H9 (cell line): ENCODE data around the gene RPS26. TPM values are rescaled to one million over a fixed set of nuclear protein-coding genes. Genes with fewer than 3 reads are reported as not detected.
"Not testable (repeated sequence)": the region's sequence is repeated elsewhere in the genome, so short reads cannot be mapped to it uniquely, and the experiment has no call there.

Source experiments
- DNase-seq: peaks from one replicate; pipeline ENCODE4 v3.0.0-alpha.2; 2017
- H2AFZ ChIP-seq: one replicate; pipeline ENCODE4 v1.6.1; 2013; ENCODE audit warnings: mild to moderate bottlenecking, low read length, control low read depth, moderate library complexity
- H2AK5ac ChIP-seq: 2 replicates; pipeline ENCODE4 v1.6.1; 2013; ENCODE audit warnings: low read length, control low read depth, mixed read lengths; ENCODE audit not compliant: insufficient read length
- H2BK120ac ChIP-seq: one replicate; pipeline ENCODE4 v1.6.1; 2013; ENCODE audit warnings: low read depth, mild to moderate bottlenecking, low read length, control low read depth, inconsistent platforms; ENCODE audit not compliant: poor library complexity, severe bottlenecking
- H2BK12ac ChIP-seq: 2 replicates; pipeline ENCODE4 v1.6.1; 2013; ENCODE audit warnings: low read length, control low read depth, mixed read lengths, low read depth; ENCODE audit not compliant: insufficient read length
- H2BK15ac ChIP-seq: 2 replicates; pipeline ENCODE4 v1.6.1; 2013; ENCODE audit warnings: low read depth, low read length, control low read depth
- H2BK20ac ChIP-seq: one replicate; pipeline ENCODE4 v1.6.1; 2013; ENCODE audit warnings: low read depth, mild to moderate bottlenecking, low read length, control low read depth, inconsistent platforms; ENCODE audit not compliant: poor library complexity, severe bottlenecking
- H2BK5ac ChIP-seq: 2 replicates; pipeline ENCODE4 v1.6.1; 2013; ENCODE audit warnings: low read length, control low read depth, mixed read lengths; ENCODE audit not compliant: insufficient read length
- H3K14ac ChIP-seq: 2 replicates; pipeline ENCODE4 v1.6.1; 2013; ENCODE audit warnings: low read length, control low read depth; ENCODE audit not compliant: insufficient read depth
- H3K18ac ChIP-seq: 2 replicates; pipeline ENCODE4 v1.6.1; 2013; ENCODE audit warnings: low read depth, mild to moderate bottlenecking, mixed read lengths, low read length, control low read depth; ENCODE audit not compliant: insufficient read length
- H3K23ac ChIP-seq: 2 replicates; pipeline ENCODE4 v1.6.1; 2013; ENCODE audit warnings: low read length, control low read depth, mixed read lengths, low read depth; ENCODE audit not compliant: insufficient read length
- H3K23me2 ChIP-seq: 2 replicates; pipeline ENCODE4 v1.6.1; 2013; ENCODE audit warnings: low read depth, mild to moderate bottlenecking, mixed read lengths, low read length, control low read depth; ENCODE audit not compliant: insufficient read length, poor library complexity, severe bottlenecking
- H3K27ac ChIP-seq: 2 replicates; pipeline ENCODE4 v1.5.1; 2013; ENCODE audit warnings: low read length, control low read depth, mixed read lengths, low read depth; ENCODE audit not compliant: insufficient read length
- H3K27me3 ChIP-seq: 2 replicates; pipeline ENCODE4 v1.6.1; 2013; ENCODE audit warnings: low read length, control low read depth, inconsistent platforms; ENCODE audit not compliant: insufficient read depth
- H3K4ac ChIP-seq: 2 replicates; pipeline ENCODE4 v1.6.1; 2013; ENCODE audit warnings: low read depth, mild to moderate bottlenecking, control low read depth, inconsistent platforms, low read length, moderate library complexity
- H3K4me1 ChIP-seq: 2 replicates; pipeline ENCODE4 v1.6.1; 2013; ENCODE audit warnings: low read length, control low read depth, inconsistent platforms; ENCODE audit not compliant: insufficient read depth
- H3K4me2 ChIP-seq: 2 replicates; pipeline ENCODE4 v1.6.1; 2013; ENCODE audit warnings: low read length, control low read depth, mixed read lengths; ENCODE audit not compliant: insufficient read length, insufficient read depth
- H3K56ac ChIP-seq: 2 replicates; pipeline ENCODE4 v1.6.1; 2013; ENCODE audit warnings: low read depth, mild to moderate bottlenecking, mixed read lengths, low read length, control low read depth; ENCODE audit not compliant: insufficient read length
- H3K79me1 ChIP-seq: 2 replicates; pipeline ENCODE4 v1.6.1; 2013; ENCODE audit warnings: low read depth, mild to moderate bottlenecking, moderate library complexity, low read length, control low read depth, inconsistent platforms; ENCODE audit not compliant: insufficient read depth, poor library complexity, severe bottlenecking
- H3K79me2 ChIP-seq: 2 replicates; pipeline ENCODE4 v1.6.1; 2013; ENCODE audit warnings: low read length, control low read depth, inconsistent platforms; ENCODE audit not compliant: insufficient read depth
- H3K9ac ChIP-seq: 2 replicates; pipeline ENCODE4 v1.6.1; 2013; ENCODE audit warnings: low read length, control low read depth, mixed read lengths; ENCODE audit not compliant: insufficient read length; ENCODE audit errors: extremely low read depth
- H3K9me3 ChIP-seq: one replicate; pipeline ENCODE4 v1.6.1; 2013; ENCODE audit warnings: low read depth, low read length, inconsistent platforms; ENCODE audit not compliant: control insufficient read depth
- H3T11ph ChIP-seq: one replicate; pipeline ENCODE4 v1.6.1; 2013; ENCODE audit warnings: mild to moderate bottlenecking, low read length, control low read depth, inconsistent platforms
- H4K20me1 ChIP-seq: one replicate; pipeline ENCODE4 v1.6.1; 2013; ENCODE audit not compliant: control insufficient read depth, insufficient read length, insufficient read depth
- H4K5ac ChIP-seq: 2 replicates; pipeline ENCODE4 v1.6.1; 2013; ENCODE audit warnings: low read depth, mild to moderate bottlenecking, mixed read lengths, low read length, control low read depth; ENCODE audit not compliant: insufficient read length
- H4K8ac ChIP-seq: replicated peaks from 2 replicates; pipeline ENCODE4 v1.6.1; 2013; ENCODE audit warnings: low read length, control low read depth, mixed read lengths, low read depth; ENCODE audit not compliant: insufficient read length
- H4K91ac ChIP-seq: 2 replicates; pipeline ENCODE4 v1.6.1; 2013; ENCODE audit warnings: low read depth, mild to moderate bottlenecking, moderate library complexity, mixed read lengths, low read length, control low read depth; ENCODE audit not compliant: insufficient read length
- H3K27ac Mint-ChIP-seq, 3 experiments: 2 replicates in 2 of 3; 3 replicates in 1 of 3; pipeline ENCODE4 v1.8.0; 2020 to 2021; ENCODE audit warnings: mixed read lengths in 3 of 3, mild to moderate bottlenecking in 1 of 3, moderate library complexity in 1 of 3
- H3K27me3 Mint-ChIP-seq: 2 replicates; pipeline ENCODE4 v1.8.0; 2021; ENCODE audit warnings: low read depth, mild to moderate bottlenecking, moderate library complexity, mixed read lengths
- H3K36me3 Mint-ChIP-seq, 3 experiments: 2 replicates in 2 of 3; 3 replicates in 1 of 3; pipeline ENCODE4 v1.8.0; 2020 to 2021; ENCODE audit warnings: low read depth in 3 of 3, mixed read lengths in 3 of 3; ENCODE audit not compliant: insufficient read depth in 1 of 3
- H3K4me1 Mint-ChIP-seq, 2 experiments: 2 replicates each; pipeline ENCODE4 v1.8.0; 2020; ENCODE audit warnings: mixed read lengths in 2 of 2
- H3K4me3 Mint-ChIP-seq, 2 experiments: 2 replicates in 1 of 2; 3 replicates in 1 of 2; pipeline ENCODE4 v1.8.0; 2020 to 2021; ENCODE audit warnings: mild to moderate bottlenecking in 2 of 2, mixed read lengths in 2 of 2, moderate library complexity in 1 of 2
- H3K9me3 Mint-ChIP-seq, 2 experiments: 2 replicates in 1 of 2; 3 replicates in 1 of 2; pipeline ENCODE4 v1.8.0; 2020; ENCODE audit warnings: mild to moderate bottlenecking in 2 of 2, mixed read lengths in 2 of 2, moderate library complexity in 1 of 2
- WGBS: extraction: QIAGEN DNeasy Blood & Tissue Kit; methylation state at CpG from one replicate; pipeline ENCODE4 v1.1.7; 2013; ENCODE audit warnings: missing lambda C conversion rate, low lambda C conversion rate, mixed read lengths; ENCODE audit not compliant: insufficient read length; ENCODE audit errors: extremely low coverage; 5-methylcytosine and 5-hydroxymethylcytosine counted together
- total RNA-seq: library from RNA; stranded (reverse); gene quantifications from 2 replicates; pipeline ENCODE4 v1.2.1, GENCODE V29; 2021
- TF ChIP-seq, protein P1 (sequence below): fragments of 200-600 bp; sonication (generic); conservative IDR thresholded peaks from 3 replicates; pipeline ENCODE4 v1.8.0; 2021; ENCODE audit warnings: antibody characterized with exemption, mild to moderate bottlenecking

The RPS26 gene
- total RNA-seq, 1 experiment from 2014 or later, result 51.9 TPM

DNA sequence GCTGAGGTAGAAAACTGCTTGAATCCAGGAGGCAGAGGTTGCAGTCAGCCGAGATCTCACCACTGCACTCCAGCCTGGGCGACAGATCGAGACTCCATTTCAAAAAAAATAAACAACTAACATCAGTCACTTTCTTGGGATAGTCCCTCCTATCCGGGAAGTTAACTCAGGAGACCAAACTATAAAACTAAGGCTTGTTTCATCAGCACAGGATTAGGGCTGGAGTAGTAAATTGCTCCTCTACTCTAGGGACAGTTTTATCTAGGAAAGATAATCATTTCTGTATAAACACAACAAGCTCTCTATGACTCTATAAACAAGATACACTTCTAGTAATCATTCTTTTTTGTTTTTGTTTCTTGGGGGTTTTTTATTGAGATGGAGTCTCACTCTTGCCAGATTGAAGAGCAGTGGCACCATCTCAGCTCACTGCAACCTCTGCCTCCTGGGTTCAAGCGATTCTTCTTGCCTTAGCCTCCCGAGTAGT is 11.7 kb downstream of the RPS26 start:
- Histone ChIP-seq H4K20me1 (no peaks in the 10 kb centered on the region), H3K9ac (no peak overlapping the region), H3K27ac (no peak overlapping the region), H3K18ac (no peak overlapping the region), H3K9me3 (no peaks in the 10 kb centered on the region), H3T11ph (no peak overlapping the region), H2AK5ac (no peak overlapping the region), H4K8ac (no peak overlapping the region), H3K23ac (no peak overlapping the region), H3K4me1 (no peaks in the 10 kb centered on the region), H3K4ac (no peak overlapping the region), H3K56ac (no peak overlapping the region), H4K5ac (no peak overlapping the region), H2BK20ac (no peak overlapping the region), H3K14ac (no peak overlapping the region), H2BK120ac (no peak overlapping the region), H2BK5ac (no peak overlapping the region), H2BK15ac (no peak overlapping the region), H2BK12ac (no peak overlapping the region), H4K91ac (no peak overlapping the region), H3K27me3 (no peaks in the 10 kb centered on the region), H3K4me2 (no peak overlapping the region), H3K23me2 (no peaks in the 10 kb centered on the region), H3K79me1 (no peaks in the 10 kb centered on the region), H2AFZ (no peak overlapping the region), H3K79me2 (no peaks in the 10 kb centered on the region)
- no peak for DNase-seq
- no CpG with 5 or more reads among the region's 6 CpGs for WGBS
- no peak overlapping the region for H3K4me3 Mint-ChIP-seq
- H3K27me3 Mint-ChIP-seq, result no peaks in the 10 kb centered on the region
- H3K27ac Mint-ChIP-seq, result no peak overlapping the region
- TF ChIP-seq, protein P1, sequence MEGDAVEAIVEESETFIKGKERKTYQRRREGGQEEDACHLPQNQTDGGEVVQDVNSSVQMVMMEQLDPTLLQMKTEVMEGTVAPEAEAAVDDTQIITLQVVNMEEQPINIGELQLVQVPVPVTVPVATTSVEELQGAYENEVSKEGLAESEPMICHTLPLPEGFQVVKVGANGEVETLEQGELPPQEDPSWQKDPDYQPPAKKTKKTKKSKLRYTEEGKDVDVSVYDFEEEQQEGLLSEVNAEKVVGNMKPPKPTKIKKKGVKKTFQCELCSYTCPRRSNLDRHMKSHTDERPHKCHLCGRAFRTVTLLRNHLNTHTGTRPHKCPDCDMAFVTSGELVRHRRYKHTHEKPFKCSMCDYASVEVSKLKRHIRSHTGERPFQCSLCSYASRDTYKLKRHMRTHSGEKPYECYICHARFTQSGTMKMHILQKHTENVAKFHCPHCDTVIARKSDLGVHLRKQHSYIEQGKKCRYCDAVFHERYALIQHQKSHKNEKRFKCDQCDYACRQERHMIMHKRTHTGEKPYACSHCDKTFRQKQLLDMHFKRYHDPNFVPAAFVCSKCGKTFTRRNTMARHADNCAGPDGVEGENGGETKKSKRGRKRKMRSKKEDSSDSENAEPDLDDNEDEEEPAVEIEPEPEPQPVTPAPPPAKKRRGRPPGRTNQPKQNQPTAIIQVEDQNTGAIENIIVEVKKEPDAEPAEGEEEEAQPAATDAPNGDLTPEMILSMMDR, result no peak
- no peaks in the 10 kb centered on the region for H3K4me1 Mint-ChIP-seq
- H3K36me3 Mint-ChIP-seq, result no peaks in the 10 kb centered on the region
- no peaks in the 10 kb centered on the region for H3K9me3 Mint-ChIP-seq

DNA sequence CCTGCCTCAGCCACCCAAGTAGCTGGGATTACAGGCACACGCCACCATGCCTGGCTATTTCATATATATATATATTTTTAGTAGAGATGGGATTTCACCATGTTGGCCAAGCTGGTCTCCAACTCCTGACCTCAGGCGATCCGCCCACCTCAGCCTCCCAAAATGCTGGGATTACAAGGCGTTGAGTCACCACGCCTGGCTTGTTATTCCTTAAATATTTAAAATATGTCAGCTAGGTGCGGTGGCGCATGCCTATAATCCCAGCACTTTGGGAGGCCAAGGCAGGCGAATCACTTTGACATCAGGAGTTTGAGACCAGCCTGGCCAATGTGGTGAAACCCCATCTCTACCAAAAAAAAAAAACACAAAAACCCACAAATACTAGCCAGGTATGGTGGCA is 18.2 kb downstream of the RPS26 start:
- H3K79me1 ChIP-seq, result not testable (repeated sequence)

More for the DNA sequence above, 18.2 kb downstream of the RPS26 start:
- H3K4ac ChIP-seq, H2AK5ac ChIP-seq, H3T11ph ChIP-seq, H3K36me3 Mint-ChIP-seq, H3K23ac ChIP-seq, H4K8ac ChIP-seq, H2AFZ ChIP-seq, H3K4me1 Mint-ChIP-seq, H3K56ac ChIP-seq, H3K14ac ChIP-seq, H3K4me1 ChIP-seq, H3K9ac ChIP-seq, H4K20me1 ChIP-seq, H3K9me3 ChIP-seq, H3K27ac ChIP-seq, H4K5ac ChIP-seq, H2BK12ac ChIP-seq, H3K9me3 Mint-ChIP-seq, H3K27me3 Mint-ChIP-seq, H3K18ac ChIP-seq, H3K23me2 ChIP-seq, H2BK5ac ChIP-seq, H3K27ac Mint-ChIP-seq, H2BK20ac ChIP-seq, H3K4me2 ChIP-seq, H3K4me3 Mint-ChIP-seq, H2BK120ac ChIP-seq, H4K91ac ChIP-seq, H3K27me3 ChIP-seq, H2BK15ac ChIP-seq, H3K79me2 ChIP-seq: not testable (repeated sequence)
- DNase-seq, result peak; percentile 48
- WGBS, result no CpG with 5 or more reads among the region's 8 CpGs
